GM10847 (cell line): ENCODE results near the gene OR10J4.

Experiments
- POLR2A ChIP-seq: IDR thresholded peaks from 2 replicates; pipeline ENCODE4 v1.6.1; 2011; ENCODE audit not compliant: insufficient read length; ENCODE audit errors: extremely low read depth

The OR10J4 gene

DNA sequence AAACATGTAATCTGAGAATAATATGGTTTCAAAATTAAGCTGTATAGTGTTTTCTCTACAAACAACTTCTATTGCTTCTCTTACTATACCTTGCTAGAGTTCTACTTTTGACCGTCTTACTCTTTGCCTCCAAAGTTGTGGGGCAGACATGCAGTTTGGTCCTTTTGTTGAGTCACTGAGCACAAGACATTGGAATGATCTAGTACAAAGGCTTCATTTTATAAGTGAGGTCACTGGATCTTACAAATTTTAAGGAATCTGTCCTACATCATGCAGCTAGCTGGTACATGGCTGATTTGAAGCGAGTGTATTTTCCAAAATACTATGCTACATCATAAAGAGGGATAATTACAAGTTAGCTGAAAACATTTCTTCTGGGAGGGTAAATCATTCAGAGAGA lies 36.3 kb downstream of the OR10J4 start:
- TF ChIP-seq POLR2A: no peak

DNA sequence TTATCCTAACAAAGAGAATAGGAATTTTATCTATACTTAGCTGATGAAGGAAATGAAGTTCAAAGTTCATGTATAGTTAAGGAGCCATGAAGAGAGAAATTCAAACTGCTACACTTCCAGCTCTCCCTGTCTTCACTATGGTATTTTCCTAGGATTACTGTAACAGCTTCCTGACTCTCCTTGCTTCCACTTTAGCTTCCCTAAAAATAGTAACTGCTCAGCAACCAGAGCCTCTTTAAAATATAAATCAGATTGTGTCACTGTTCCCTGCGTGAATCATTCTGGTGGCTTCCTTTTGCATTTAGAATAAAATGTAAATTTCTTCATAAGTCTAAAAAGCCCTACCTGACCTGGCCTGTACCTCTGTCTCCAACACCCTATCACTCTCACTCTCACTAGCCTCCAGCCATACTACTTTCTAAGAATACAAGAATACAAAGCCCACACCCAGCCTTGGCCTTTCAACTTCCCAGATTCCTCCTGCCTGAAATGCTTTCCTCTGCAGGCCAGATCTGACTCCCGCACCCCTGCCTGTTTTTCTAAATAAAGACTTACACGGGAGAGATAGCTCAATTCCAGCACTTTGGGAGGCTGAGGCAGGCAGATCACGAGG lies 38.0 kb downstream of the OR10J4 start:
- no peak for TF ChIP-seq POLR2A

DNA sequence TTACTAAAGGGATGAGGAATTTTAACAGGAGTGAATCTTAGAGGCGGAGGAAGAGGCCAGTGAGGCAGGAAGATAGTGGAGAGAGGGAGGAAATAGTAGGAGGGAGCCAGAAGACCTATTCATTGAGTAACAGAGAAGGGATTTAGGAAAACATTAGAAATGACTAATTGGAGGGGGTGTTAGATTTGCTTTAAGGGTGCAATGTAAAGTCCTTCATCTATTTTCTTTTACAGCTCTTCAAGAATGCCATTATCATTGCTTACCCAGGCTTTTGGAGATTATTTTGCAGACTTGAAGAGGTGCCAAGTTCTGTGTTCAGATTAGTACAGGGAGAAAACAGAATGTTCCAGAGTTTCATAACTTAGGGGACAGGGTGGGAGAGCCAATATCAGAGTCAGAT lies 41.3 kb downstream of the OR10J4 start:
- no peak for TF ChIP-seq POLR2A

DNA sequence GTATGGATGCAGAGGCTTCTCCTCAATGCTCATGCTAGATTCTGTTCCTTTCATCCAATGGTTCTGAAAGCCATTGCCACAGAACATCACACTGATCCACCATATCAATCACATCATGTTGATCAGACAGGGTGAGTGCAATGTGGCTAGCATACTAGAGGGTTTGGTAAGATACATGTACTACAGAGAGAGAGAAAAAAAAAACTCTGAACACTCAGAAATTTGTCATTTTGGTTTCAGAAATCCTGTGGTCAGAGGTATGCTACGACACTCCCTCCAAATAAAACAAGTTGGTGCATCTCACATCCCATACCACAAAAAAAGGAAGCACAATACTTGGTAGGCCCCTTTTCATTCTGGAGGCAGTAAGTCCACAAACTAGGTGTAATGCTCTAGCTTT lies 42.9 kb downstream of the OR10J4 start:
- no peak for TF ChIP-seq POLR2A
